ENCODE data around the gene BAAT.

Gene BAAT

GRCh38 chr9:101427358-101427757 lies 42.6 kb upstream of the BAAT start (continued):
- no peak for TF ChIP-seq ZBTB20 (tag by site-specific recombination; IDR thresholded peaks at IDR 0.05)

GRCh38 chr9:101421653-101422065 lies 36.9 kb upstream of the BAAT start:
- POLR2A ChIA-PET, result no interaction called here
- Histone ChIP-seq H3K4me1 (ENCODE audit: control insufficient read depth, insufficient read depth, low read length) (no peaks in the 10 kb centered on the region), H3K36me3 (ENCODE audit: control insufficient read depth in 2 of 2, insufficient read depth in 1 of 2, low read length in 2 of 2) (no peaks in the 10 kb centered on the region), H3K9me3 (ENCODE audit: control insufficient read depth, insufficient read depth, low read depth, low read length) (no peaks in the 10 kb centered on the region), H3K4me3 (ENCODE audit: low read depth, low read length) (no peak overlapping the region), H3K27ac (ENCODE audit: extremely low read depth, low read depth, low read length) (no peak overlapping the region)
- CTCF ChIA-PET, result interaction anchor here (0.8 to 1.7 kb wide), 2 partner anchors 11 to 27 kb away, joined by 4 to 5 read pairs; no protein-coding TSS in a partner anchor
- TF ChIP-seq ZNF560 (tag by site-specific recombination; IDR thresholded peaks at IDR 0.05; ENCODE audit: borderline replicate concordance) (no peak), ZNF776 (tag by site-specific recombination; IDR thresholded peaks at IDR 0.05; ENCODE audit: borderline replicate concordance) (no peak), ZNF544 (tag by site-specific recombination; IDR thresholded peaks at IDR 0.05) (no peak), ZEB2 (tag by site-specific recombination; IDR thresholded peaks at IDR 0.05) (no peak), TCF7L2 (IDR thresholded peaks at IDR 0.05; ENCODE audit: borderline replicate concordance, low read depth, low read length) (no peak), ZNF391 (tag by site-specific recombination; IDR thresholded peaks at IDR 0.05; ENCODE audit: borderline replicate concordance, low read depth) (no peak), BCL11A (tag by site-specific recombination; IDR thresholded peaks at IDR 0.05; ENCODE audit: low read depth) (no peak), ZNF19 (tag by site-specific recombination; IDR thresholded peaks at IDR 0.05; ENCODE audit: low read depth) (no peak)

- Histone ChIP-seq H3K4me1 (ENCODE audit: control insufficient read depth, insufficient read depth, low read length) (no peaks in the 10 kb centered on the region), H3K4me3 (ENCODE audit: low read depth, low read length) (no peak overlapping the region), H3K9me3 (ENCODE audit: control insufficient read depth, insufficient read depth, low read depth, low read length) (no peaks in the 10 kb centered on the region), H3K36me3 (ENCODE audit: control insufficient read depth in 2 of 2, insufficient read depth in 1 of 2, low read length in 2 of 2) (no peaks in the 10 kb centered on the region), H3K27ac (ENCODE audit: extremely low read depth, low read depth, low read length) (no peak overlapping the region)
- ChIA-PET POLR2A (no interaction called here), CTCF (interaction anchor here (0.7 to 1.1 kb wide), 2 partner anchors 9 to 28 kb away, joined by 4 to 6 read pairs; no protein-coding TSS in a partner anchor)
- TF ChIP-seq ZXDB (tag by site-specific recombination; IDR thresholded peaks at IDR 0.05) (no peak), PRDM6 (tag by site-specific recombination; IDR thresholded peaks at IDR 0.05) (no peak), ZNF658 (tag by site-specific recombination; IDR thresholded peaks at IDR 0.05) (no peak), ZNF558 (tag by site-specific recombination; IDR thresholded peaks at IDR 0.05) (no peak), ZNF530 (tag by site-specific recombination; IDR thresholded peaks at IDR 0.05; ENCODE audit: low read depth) (no peak), ZNF211 (tag by site-specific recombination; IDR thresholded peaks at IDR 0.05; ENCODE audit: low read depth) (no peak), RBAK (tag by site-specific recombination; IDR thresholded peaks at IDR 0.05) (no peak), ZNF132 (tag by site-specific recombination; IDR thresholded peaks at IDR 0.05; ENCODE audit: borderline replicate concordance) (no peak), ZEB2 (tag by site-specific recombination; IDR thresholded peaks at IDR 0.05) (no peak), ZNF571 (tag by site-specific recombination; IDR thresholded peaks at IDR 0.05) (no peak), SCRT1 (tag by site-specific recombination; IDR thresholded peaks at IDR 0.05; ENCODE audit: borderline replicate concordance) (no peak), PRDM4 (tag by site-specific recombination; IDR thresholded peaks at IDR 0.05) (no peak)
These were observed 35.1 kb upstream of the BAAT start for GRCh38 chr9:101419863-101420262.

Measured in HEK293 (cell line).